Calu3 (cell line): ENCODE data around the gene TOP2B. TPM values are rescaled to one million over a fixed set of nuclear protein-coding genes. Genes with fewer than 3 reads are reported as not detected.

Source experiments
- BruUV-seq: library from RNA; stranded (reverse); fragments of 400-500 nt; replicated peaks from 2 replicates; lab custom pipeline; 2021; lab: Mats Ljungman, UMichigan
- CTCF ChIA-PET: fragments of 300-600 bp; sonication (Branson Sonifier 250); formaldehyde crosslinking; loops from one replicate; lab custom pipeline; 2022; ENCODE audit warnings: antibody characterized with exemption; lab: Charles Lee
- DNase-seq: peaks from one replicate; pipeline ENCODE4 v3.0.0; 2022
- H3K27ac Mint-ChIP-seq: one replicate; pipeline ENCODE4 v1.8.0; 2022; ENCODE audit warnings: mixed read lengths; ENCODE audit not compliant: unreplicated experiment
- H3K27me3 Mint-ChIP-seq: one replicate; pipeline ENCODE4 v1.8.0; 2022; ENCODE audit warnings: mixed read lengths; ENCODE audit not compliant: unreplicated experiment
- H3K36me3 Mint-ChIP-seq: one replicate; pipeline ENCODE4 v1.8.0; 2022; ENCODE audit warnings: mild to moderate bottlenecking, moderate library complexity, mixed read lengths; ENCODE audit not compliant: insufficient read depth, unreplicated experiment
- H3K4me1 Mint-ChIP-seq: one replicate; pipeline ENCODE4 v1.8.0; 2022; ENCODE audit warnings: mild to moderate bottlenecking, low read depth, mixed read lengths; ENCODE audit not compliant: unreplicated experiment
- H3K4me3 Mint-ChIP-seq: one replicate; pipeline ENCODE4 v1.8.0; 2022; ENCODE audit warnings: mild to moderate bottlenecking, low read depth, moderate library complexity, mixed read lengths; ENCODE audit not compliant: unreplicated experiment
- H3K9me3 Mint-ChIP-seq: one replicate; pipeline ENCODE4 v1.8.0; 2022; ENCODE audit warnings: low read depth, mixed read lengths; ENCODE audit not compliant: unreplicated experiment
- intact Hi-C: fragments of 100-400 bp; cut with micrococcal nuclease; formaldehyde crosslinking; loops from one replicate; pipeline ENCODE4 v1.10.0; 2022; ENCODE audit not compliant: unreplicated experiment
- total RNA-seq: library from RNA; stranded (reverse); gene quantifications from 2 replicates; pipeline ENCODE4 v1.2.3, GENCODE V29; 2022
- TF ChIP-seq, protein P1 (sequence below): fragments of 200-600 bp; IDR thresholded peaks from one replicate; pipeline ENCODE4 v1.8.0; 2022; ENCODE audit warnings: antibody characterized with exemption; ENCODE audit not compliant: unreplicated experiment

The TOP2B gene
- total RNA-seq, 1 experiment from 2014 or later = 117 TPM

- no peak overlapping the region for H3K4me3 Mint-ChIP-seq
- intact Hi-C loops = loop anchor here (1.0 to 5.0 kb wide), 4 partner anchors 137 to 630 kb away; no protein-coding TSS in a partner anchor
- no peaks in the 10 kb centered on the region for H3K27me3 Mint-ChIP-seq
- DNase-seq = peak; percentile 35
- peaks cover 18% of the 10 kb centered on the region for H3K4me1 Mint-ChIP-seq
- peak overlapping the region; percentile 15 for H3K27ac Mint-ChIP-seq
- BruUV-seq = TSS peak; percentile 3
- CTCF ChIA-PET = interaction anchor here (0.5 to 2.2 kb wide), 8 partner anchors 10 to 914 kb away, joined by 3 to 11 read pairs (median 3); partner anchors contain the start of gene NGLY1
- TF ChIP-seq, protein P1, sequence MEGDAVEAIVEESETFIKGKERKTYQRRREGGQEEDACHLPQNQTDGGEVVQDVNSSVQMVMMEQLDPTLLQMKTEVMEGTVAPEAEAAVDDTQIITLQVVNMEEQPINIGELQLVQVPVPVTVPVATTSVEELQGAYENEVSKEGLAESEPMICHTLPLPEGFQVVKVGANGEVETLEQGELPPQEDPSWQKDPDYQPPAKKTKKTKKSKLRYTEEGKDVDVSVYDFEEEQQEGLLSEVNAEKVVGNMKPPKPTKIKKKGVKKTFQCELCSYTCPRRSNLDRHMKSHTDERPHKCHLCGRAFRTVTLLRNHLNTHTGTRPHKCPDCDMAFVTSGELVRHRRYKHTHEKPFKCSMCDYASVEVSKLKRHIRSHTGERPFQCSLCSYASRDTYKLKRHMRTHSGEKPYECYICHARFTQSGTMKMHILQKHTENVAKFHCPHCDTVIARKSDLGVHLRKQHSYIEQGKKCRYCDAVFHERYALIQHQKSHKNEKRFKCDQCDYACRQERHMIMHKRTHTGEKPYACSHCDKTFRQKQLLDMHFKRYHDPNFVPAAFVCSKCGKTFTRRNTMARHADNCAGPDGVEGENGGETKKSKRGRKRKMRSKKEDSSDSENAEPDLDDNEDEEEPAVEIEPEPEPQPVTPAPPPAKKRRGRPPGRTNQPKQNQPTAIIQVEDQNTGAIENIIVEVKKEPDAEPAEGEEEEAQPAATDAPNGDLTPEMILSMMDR = peak; percentile 67
- H3K36me3 Mint-ChIP-seq = peaks cover 42% of the 10 kb centered on the region
- H3K9me3 Mint-ChIP-seq = no peaks in the 10 kb centered on the region
Observed at GRCh38 chr3:25594007-25594502, 70.7 kb downstream of the TOP2B start.

DNA sequence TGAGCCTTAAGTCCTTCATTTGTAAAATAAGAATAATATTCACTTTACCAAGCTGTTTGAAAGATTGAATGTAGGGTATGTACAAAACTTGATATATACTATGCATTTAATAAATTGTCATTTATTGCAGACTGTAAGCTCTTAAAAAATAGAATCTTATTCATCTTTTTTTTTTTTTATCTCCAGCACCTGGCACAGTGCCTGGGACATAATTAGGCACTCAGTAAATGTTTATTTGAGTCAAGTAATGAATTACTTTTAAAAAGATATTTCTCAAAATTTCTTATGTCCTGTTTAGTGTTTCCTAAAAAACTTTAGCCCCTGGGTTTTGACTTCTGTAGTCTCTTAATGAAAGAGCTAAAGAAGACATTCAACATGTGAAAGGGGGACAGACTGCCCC is 71.7 kb downstream of the TOP2B start:
- CTCF ChIA-PET = interaction anchor here (0.9 to 2.2 kb wide), 6 partner anchors 11 to 819 kb away, joined by 3 to 11 read pairs (median 3); no protein-coding TSS in a partner anchor
- Mint-ChIP-seq H3K4me3 (no peak overlapping the region), H3K36me3 (peaks cover 40% of the 10 kb centered on the region), H3K27me3 (no peaks in the 10 kb centered on the region), H3K27ac (peak overlapping the region; percentile 79), H3K9me3 (peaks cover under 1% of the 10 kb centered on the region), H3K4me1 (peaks cover 28% of the 10 kb centered on the region)
- DNase-seq = no peak
- TF ChIP-seq, protein P1 = no peak
- intact Hi-C loops = loop anchor here (1.0 to 5.0 kb wide), 3 partner anchors 136 to 572 kb away; no protein-coding TSS in a partner anchor
- BruUV-seq = no TSS peak

GRCh38 chr3:25592510-25592968 is 72.2 kb downstream of the TOP2B start:
- H3K4me3 Mint-ChIP-seq = no peak overlapping the region
- peaks cover 36% of the 10 kb centered on the region for H3K36me3 Mint-ChIP-seq

GRCh38 chr3:25589783-25590258 is 74.9 kb downstream of the TOP2B start:
- Mint-ChIP-seq H3K36me3 (peaks cover 15% of the 10 kb centered on the region), H3K4me3 (no peak overlapping the region), H3K27ac (no peak overlapping the region), H3K9me3 (peaks cover 4% of the 10 kb centered on the region), H3K27me3 (no peaks in the 10 kb centered on the region), H3K4me1 (peaks cover 28% of the 10 kb centered on the region)
- no TSS peak for BruUV-seq
- TF ChIP-seq, protein P1 = no peak
- intact Hi-C loops = loop anchor here (5.0 kb wide), 2 partner anchors 133 to 293 kb away; no protein-coding TSS in a partner anchor
- no peak for DNase-seq
- CTCF ChIA-PET = no interaction called here

More at GRCh38 chr3:25592510-25592968, 72.2 kb downstream of the TOP2B start:
- peak overlapping the region; percentile 79 for H3K27ac Mint-ChIP-seq
- DNase-seq = peak; percentile 71
- intact Hi-C loops = loop anchor here (1.0 to 5.0 kb wide), 3 partner anchors 135 to 818 kb away; no protein-coding TSS in a partner anchor
- H3K4me1 Mint-ChIP-seq = peaks cover 28% of the 10 kb centered on the region
- CTCF ChIA-PET = interaction anchor here (0.9 to 2.2 kb wide), 6 partner anchors 10 to 819 kb away, joined by 3 to 11 read pairs (median 3); no protein-coding TSS in a partner anchor
- no TSS peak for BruUV-seq
- peaks cover 4% of the 10 kb centered on the region for H3K9me3 Mint-ChIP-seq
- TF ChIP-seq, protein P1 = no peak
- H3K27me3 Mint-ChIP-seq = no peaks in the 10 kb centered on the region
